GM10266 (cell line): Measurements from ENCODE around the gene OR52R1.
"Not testable (repeated sequence)": the region's sequence is repeated elsewhere in the genome, so short reads cannot be mapped to it uniquely, and the experiment has no call there.

Experiments used
- DNase-seq: peaks from one replicate; pipeline ENCODE4 v3.0.0; 2012; ENCODE audit errors: extremely low spot score
- TF ChIP-seq, protein P1 (sequence below): IDR thresholded peaks from 2 replicates; pipeline ENCODE4 v1.5.1; 2012; ENCODE audit warnings: mild to moderate bottlenecking, low read depth; ENCODE audit not compliant: control insufficient read depth, insufficient read depth; ENCODE audit errors: missing control alignments

Gene OR52R1

DNA sequence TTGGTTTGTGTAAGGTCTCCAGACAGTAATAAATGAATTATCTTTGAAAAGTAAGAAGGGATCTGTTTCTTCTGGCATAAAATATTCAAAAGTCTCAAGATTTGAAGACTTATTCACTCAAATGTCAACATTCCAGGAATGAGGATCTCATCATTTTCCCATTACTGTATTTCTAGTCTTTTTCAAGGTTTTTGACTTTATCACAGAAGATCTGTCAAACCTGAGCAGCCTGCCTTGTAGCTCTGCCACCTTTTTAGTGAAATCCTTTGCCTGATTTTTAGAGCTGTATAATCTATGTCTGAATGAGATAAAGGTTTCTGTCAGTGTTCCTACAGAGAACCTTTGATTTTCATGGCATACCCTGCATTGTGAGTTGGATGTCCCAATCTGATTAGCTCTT lies 21.0 kb upstream of the OR52R1 start:
- DNase-seq = no peak
- TF ChIP-seq, protein P1, sequence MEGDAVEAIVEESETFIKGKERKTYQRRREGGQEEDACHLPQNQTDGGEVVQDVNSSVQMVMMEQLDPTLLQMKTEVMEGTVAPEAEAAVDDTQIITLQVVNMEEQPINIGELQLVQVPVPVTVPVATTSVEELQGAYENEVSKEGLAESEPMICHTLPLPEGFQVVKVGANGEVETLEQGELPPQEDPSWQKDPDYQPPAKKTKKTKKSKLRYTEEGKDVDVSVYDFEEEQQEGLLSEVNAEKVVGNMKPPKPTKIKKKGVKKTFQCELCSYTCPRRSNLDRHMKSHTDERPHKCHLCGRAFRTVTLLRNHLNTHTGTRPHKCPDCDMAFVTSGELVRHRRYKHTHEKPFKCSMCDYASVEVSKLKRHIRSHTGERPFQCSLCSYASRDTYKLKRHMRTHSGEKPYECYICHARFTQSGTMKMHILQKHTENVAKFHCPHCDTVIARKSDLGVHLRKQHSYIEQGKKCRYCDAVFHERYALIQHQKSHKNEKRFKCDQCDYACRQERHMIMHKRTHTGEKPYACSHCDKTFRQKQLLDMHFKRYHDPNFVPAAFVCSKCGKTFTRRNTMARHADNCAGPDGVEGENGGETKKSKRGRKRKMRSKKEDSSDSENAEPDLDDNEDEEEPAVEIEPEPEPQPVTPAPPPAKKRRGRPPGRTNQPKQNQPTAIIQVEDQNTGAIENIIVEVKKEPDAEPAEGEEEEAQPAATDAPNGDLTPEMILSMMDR = no peak

GRCh38 chr11:4821021-4821420 lies 16.8 kb upstream of the OR52R1 start, which contains the start of gene OR51F2:
Gene OR51F2, plus strand, starts transcription at chr11:4821321. Its CDS starts 101 bp downstream, at chr11:4821422.
- DNase-seq = no peak
- TF ChIP-seq, protein P1 = no peak

- DNase-seq = no peak
- TF ChIP-seq, protein P1 = no peak
These were observed 5.1 kb upstream of the OR52R1 start for GRCh38 chr11:4809246-4809645.

DNA sequence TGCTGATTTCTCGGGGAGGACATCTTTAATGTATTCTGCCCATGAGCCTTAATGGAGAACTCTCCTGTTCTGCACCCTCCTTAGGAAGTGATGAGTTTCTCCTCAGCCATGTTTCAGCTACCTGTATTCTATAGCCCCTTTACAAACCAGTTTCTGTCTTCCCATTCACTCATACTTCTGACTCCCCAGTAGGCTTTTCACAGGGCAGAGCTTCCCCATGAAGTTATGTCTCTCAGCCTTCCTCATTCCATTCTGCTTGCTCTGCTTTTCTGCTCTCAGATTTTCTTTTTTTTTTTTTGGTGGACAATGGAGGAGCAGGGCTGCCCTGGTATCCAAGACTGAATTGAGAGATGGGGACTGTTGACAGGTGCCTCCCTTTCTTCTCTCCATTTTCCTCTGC lies 4.3 kb upstream of the OR52R1 start:
- TF ChIP-seq, protein P1 = no peak
- DNase-seq = no peak

DNA sequence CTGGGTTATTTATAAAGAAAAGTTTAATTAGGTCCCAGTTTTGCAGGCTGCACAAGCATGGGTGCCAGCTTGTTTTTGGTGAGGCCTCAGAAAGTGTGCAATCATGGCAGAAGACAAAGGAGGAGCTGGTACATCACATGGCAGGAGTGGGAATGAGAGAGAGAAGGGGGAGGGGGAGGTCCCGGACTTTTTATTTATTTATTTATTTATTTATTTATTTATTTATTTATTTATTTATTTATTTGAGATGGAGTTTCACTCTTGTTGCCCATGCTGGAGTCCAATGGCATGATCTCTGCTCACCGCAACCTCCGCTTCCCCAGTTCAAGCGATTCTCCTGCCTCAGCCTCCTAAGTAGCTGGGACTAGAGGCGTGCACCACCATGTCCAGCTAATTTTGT lies 2.9 kb downstream of the OR52R1 start:
- DNase-seq = not testable (repeated sequence)

DNA sequence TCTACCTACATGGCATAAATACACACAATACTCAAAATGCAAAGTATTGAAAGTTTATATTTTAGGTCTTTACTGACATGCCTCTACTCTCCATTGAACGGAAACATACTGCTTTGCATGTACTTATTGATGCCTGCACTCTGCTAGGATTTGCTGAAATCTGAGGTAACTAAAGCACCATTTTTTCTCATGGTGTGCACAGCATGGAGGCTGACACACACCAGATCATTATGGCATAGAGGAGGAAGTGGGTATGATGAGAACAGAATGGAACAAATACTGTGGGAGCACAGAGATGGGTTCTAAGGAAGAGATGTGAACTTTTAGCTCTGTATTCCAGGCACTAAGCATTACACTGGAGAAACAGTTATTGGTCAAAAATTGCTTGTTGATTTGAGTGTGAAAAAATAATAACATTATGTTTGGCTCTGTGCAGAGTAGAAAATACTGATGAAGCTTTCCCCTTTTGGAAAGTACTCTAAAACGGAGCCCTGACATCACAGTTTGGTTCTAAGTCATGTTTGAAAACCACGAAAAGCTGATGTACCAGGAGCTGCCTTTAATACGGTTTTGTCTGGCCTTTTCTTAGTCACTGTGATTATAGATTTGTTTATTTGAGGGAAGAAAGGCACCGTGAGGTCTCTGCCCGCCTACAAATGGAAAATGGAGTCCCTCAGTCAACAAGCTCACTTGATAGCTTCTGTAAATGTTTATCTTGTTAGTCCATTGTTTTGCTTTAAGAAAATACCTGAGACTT lies 5.6 kb downstream of the OR52R1 start:
- TF ChIP-seq, protein P1 = no peak

GRCh38 chr11:4797206-4797605 lies 7.0 kb downstream of the OR52R1 start:
- TF ChIP-seq, protein P1 = no peak
- DNase-seq = no peak

More for the DNA sequence above, 5.6 kb downstream of the OR52R1 start:
- DNase-seq = no peak
